Caki2 (cell line): ENCODE measurements around the gene PCSK5. TPM values are rescaled to one million over a fixed set of nuclear protein-coding genes. Genes with fewer than 3 reads are reported as not detected.
"Not testable (repeated sequence)": the region's sequence is repeated elsewhere in the genome, so short reads cannot be mapped to it uniquely, and the experiment has no call there.

Experiments used
- DNase-seq: peaks from one replicate; pipeline ENCODE4 v3.0.0-alpha.2; 2015; ENCODE audit warnings: low read depth
- in situ Hi-C: cut with HindIII; loops from 2 replicates; pipeline ENCODE4 v1.10.0; 2016; ENCODE audit warnings: low sequenced_read_pairs, low pct_unique_long_range_greater_than_20kb, mixed read lengths
- total RNA-seq: library from RNA; depleted of rRNA; stranded (reverse); fragments of >200 nt; shearing (Covaris generic); gene quantifications from 2 replicates; pipeline ENCODE4 v1.2.3, GENCODE V29; 2014; ENCODE audit warnings: low replicate concordance

The PCSK5 gene
- total RNA-seq, 1 experiment from 2014 or later = 104 TPM

- DNase-seq = no peak
- in situ Hi-C loops = no loop called here
Measured at GRCh38 chr9:75941577-75942311, 51.3 kb downstream of the PCSK5 start.

DNA sequence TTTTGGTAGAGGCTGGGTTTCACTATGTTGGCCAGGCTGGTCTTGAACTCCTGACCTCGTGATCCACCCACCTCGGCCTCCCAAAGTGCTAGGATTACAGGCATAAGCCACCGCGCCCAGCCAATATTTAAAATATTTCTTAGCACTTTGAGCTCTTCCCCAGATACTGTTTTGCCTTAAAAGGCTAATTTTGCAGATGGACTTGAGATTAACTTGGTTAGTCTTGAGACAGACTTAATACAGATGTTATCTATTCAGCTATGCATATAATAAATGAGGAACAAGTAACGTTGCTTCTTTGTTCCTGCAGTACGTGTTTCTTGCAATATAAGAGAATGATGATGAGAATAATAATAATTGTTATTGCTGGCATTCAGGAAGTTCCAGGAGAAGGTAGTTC is 56.3 kb downstream of the PCSK5 start:
- no peak for DNase-seq
- in situ Hi-C loops = no loop called here

DNA sequence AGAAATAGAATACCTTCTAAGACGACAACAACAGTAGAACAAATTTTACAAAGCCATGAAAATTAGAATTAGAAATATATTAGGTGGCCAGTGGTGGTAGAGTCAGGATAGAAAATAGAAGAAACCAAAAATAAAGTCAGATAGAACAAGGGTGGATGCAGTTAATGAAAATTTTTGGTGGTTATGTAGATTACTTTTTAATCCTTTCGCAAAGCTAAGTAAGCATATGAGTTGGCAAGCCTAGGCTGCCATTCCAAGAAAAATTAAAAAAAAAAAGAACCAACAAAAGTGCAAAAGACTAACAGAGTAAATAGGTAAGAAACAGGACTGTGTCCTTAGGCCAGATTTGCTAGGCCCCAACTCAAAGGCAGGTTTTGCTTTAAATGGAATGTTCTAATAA is 56.8 kb downstream of the PCSK5 start:
- DNase-seq = no peak
- in situ Hi-C loops = no loop called here

- peak; percentile 42 for DNase-seq
- in situ Hi-C loops = no loop called here
Measured at GRCh38 chr9:75950998-75951397, 60.5 kb downstream of the PCSK5 start.

- peak; percentile 38 for DNase-seq
- in situ Hi-C loops = no loop called here
Measured at GRCh38 chr9:75953218-75953617, 62.7 kb downstream of the PCSK5 start.

DNA sequence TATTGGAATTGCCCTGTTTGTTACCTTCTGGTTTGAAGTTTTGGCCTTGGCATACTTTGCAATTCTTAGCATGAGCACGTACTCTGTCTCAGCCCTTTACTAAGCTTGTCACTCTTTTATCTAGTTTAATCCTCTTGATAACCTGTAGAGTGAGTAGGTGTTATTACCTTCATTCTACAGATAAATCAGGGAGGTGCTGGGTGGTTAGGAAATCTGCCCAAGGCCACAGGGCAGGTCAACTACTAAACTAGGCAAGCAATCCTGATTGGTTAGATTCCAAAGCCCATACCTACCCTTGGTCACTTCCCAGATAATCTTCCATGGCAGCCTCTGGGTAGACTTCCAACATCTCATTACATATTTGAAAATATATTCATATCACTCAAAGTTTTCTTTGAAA is 65.7 kb downstream of the PCSK5 start:
- no peak for DNase-seq
- in situ Hi-C loops = no loop called here

DNA sequence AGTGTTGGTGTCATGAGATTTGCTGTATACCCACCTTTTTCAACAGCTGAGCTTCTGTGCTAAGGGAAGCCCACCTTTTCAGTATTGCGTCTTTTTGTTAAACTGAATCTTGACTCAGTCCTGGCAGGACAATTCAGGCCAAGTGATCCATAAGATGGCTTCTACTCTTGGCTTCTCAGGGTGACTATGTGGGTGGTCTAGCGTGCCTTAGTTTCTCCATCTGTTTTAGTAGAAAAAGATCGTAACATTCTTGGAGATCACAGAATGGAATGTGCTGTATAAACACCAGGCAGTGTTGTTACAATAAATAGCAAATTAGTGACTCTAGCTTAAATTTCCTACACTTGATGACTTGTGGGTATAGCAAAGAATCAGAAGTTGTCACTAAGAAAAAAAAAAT is 66.6 kb downstream of the PCSK5 start:
- no peak for DNase-seq
- in situ Hi-C loops = no loop called here

- in situ Hi-C loops = no loop called here
- no peak for DNase-seq
Measured at GRCh38 chr9:75958226-75958625, 67.8 kb downstream of the PCSK5 start.

DNA sequence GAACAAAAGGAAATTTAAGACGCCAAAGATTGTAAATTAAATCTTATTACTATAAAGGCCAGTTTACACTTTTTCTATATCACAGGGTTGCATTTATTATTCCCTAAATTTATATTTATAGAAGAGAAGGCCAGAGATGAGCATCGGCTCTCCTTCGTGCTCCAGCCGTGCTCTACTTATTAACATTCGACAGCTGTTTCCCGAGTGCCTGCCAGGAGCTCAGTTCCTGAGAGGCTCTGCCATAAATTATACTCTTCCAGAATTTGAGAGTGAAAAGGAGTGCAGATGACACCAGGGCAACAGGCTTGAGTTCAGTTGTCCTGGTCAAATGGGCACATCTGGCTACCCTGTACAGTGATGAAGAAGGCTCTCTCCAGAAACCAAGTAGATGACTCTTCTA is 70.1 kb downstream of the PCSK5 start:
- in situ Hi-C loops = no loop called here

DNA sequence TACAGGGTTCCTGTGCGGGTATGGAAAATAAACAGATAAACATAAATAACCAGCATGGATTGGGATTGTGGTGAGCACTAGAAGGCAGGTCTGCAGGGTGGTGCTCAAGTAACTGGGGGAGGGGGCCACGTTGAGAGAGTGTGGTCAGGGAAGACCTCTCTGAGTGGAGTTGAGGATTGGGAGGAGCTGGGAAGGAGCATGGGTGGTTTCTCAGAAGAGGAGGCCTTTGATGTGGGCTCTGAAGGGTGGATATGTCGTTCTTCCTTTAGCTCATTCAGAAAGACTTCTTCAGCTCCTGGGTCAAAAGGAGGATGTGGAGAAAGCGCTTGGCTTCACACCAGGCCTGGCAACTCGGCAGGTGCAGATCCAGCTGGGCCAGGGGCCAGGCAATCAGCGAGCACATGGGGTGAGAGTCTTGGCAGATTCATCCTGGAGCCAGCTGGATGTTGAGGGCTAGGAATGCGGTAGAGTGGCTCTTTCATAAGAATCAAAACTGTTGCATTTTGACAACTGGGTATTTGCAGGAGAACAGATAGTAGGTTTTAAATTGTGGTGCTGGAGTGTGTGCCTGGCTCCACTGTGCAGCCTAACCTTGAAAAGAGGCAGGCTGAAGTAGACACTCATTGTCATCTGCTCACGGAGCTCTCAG is 71.7 kb downstream of the PCSK5 start:
- in situ Hi-C loops = no loop called here
- no peak for DNase-seq

More for the DNA sequence above, 70.1 kb downstream of the PCSK5 start:
- DNase-seq = no peak

- DNase-seq = no peak
- in situ Hi-C loops = no loop called here
Measured at GRCh38 chr9:75962662-75963036, 72.2 kb downstream of the PCSK5 start.

- DNase-seq, in situ Hi-C loops: not testable (repeated sequence)
Measured at GRCh38 chr9:75963321-75963720, 72.8 kb downstream of the PCSK5 start.

DNA sequence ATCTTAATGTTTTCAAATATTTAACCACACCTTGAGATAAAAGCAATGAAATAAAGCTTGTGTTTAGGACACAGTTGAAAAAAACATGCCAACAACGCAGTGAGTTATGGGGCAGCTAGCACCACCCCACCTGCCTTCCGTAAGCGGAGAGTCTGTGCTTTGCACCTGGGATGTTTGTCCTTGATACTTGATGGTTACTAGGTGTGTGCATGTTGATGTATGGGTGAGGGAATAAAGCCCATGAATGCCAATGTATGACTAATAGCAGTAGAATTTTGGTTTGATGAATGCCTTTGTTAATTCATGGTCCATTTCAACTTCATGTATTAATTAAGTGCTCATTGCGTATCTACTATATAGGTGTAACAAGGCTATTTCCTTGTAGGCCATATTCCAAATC is 74.0 kb downstream of the PCSK5 start:
- DNase-seq = peak; percentile 76
- in situ Hi-C loops = no loop called here

GRCh38 chr9:75965231-75965630 is 74.8 kb downstream of the PCSK5 start:
- in situ Hi-C loops = no loop called here
- DNase-seq = no peak

DNA sequence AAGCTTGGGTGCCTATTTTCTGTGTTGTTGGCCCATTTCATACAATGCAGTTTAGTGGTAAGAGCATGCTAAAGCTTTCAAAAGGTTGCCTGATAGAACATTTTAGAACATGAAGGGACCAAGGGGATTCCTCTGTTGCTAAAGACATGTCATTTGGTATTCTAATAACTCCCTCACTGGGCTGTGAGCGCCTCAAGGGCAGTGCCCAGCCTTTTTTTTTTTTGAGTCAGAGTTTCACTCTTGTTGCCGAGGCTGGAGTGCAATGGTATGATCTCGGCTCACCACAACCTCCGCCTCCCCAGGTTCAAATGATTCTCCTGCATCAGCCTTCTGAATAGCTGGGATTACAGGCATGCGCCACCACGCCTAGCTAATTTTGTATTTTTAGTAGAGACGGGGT is 77.1 kb downstream of the PCSK5 start:
- in situ Hi-C loops = no loop called here
- no peak for DNase-seq

- no peak for DNase-seq
- in situ Hi-C loops = no loop called here
Measured at GRCh38 chr9:75974016-75974766, 83.7 kb downstream of the PCSK5 start.

- DNase-seq = no peak
- in situ Hi-C loops = no loop called here
Measured at GRCh38 chr9:75975071-75975470, 84.6 kb downstream of the PCSK5 start.

DNA sequence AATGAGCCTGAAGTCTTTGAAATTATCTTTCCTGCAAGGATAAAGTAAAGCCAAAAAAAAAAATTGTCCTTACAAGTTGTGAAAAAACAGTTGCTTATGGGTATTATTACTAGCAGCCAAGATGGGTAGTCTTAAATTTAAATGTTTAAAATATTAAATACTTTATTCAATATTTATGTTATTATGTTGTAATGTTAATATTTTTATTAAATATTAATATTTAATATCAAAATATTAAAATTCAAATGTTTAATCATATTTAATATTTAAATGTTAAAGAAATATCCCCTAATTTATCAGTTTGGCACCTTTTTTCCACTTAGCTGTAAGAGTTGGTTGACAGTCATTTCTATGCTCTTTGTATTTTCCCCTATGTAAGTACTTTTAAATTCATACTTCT is 86.1 kb downstream of the PCSK5 start:
- DNase-seq = no peak
- in situ Hi-C loops = no loop called here

DNA sequence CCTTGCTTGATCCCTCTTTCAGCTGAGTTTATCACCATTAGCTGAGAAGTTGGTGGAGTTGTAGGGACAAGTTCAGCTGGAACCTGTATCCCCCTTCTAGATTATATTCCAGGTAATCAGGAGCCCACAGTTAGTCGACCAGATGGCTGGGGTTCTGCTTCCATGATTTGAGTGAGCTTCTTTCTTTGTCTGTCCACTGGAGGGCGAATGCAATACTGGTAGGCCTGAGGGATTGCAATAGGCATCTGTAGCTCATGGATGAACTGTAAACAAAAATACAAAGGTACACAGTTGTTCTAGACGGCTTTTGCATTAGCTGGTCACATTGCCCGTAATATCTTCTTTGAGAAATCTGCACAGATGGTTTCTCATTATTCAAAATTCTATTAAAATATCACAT is 88.9 kb downstream of the PCSK5 start:
- DNase-seq = no peak
- in situ Hi-C loops = no loop called here
